Activated T-cell treated with anti-CD3 and anti-CD28 coated beads, Interleukin-2, amount 50 U/mL, for 48 hours (primary cell): ENCODE data around the gene NUDCD3.
"Not testable (repeated sequence)": the region's sequence is repeated elsewhere in the genome, so short reads cannot be mapped to it uniquely, and the experiment has no call there.

Experiments
- DNase-seq, 2 experiments: peaks; one replicate each; pipeline ENCODE4 v3.0.0-alpha.2; 2020

Gene NUDCD3

GRCh38 chr7:44441079-44441478, 49.4 kb downstream of the NUDCD3 start:
- no peak for DNase-seq

- no peak for DNase-seq
Observed at GRCh38 chr7:44440577-44441078, 49.8 kb downstream of the NUDCD3 start.

- DNase-seq, result no peak
Observed at GRCh38 chr7:44439926-44440325, 50.5 kb downstream of the NUDCD3 start.

GRCh38 chr7:44438816-44439215, 51.6 kb downstream of the NUDCD3 start:
- DNase-seq, result no peak

GRCh38 chr7:44434201-44434600, 56.3 kb downstream of the NUDCD3 start:
- DNase-seq, result no peak

- DNase-seq, result no peak
Observed at GRCh38 chr7:44433255-44434022, 57.0 kb downstream of the NUDCD3 start.

GRCh38 chr7:44432381-44432977, 58.0 kb downstream of the NUDCD3 start:
- no peak for DNase-seq

- no peak for DNase-seq
Observed at GRCh38 chr7:44431091-44431608, 59.3 kb downstream of the NUDCD3 start.

- DNase-seq, result no peak
Observed at GRCh38 chr7:44430054-44430453, 60.4 kb downstream of the NUDCD3 start.

GRCh38 chr7:44424762-44425161, 65.7 kb downstream of the NUDCD3 start:
- DNase-seq, result not testable (repeated sequence)

GRCh38 chr7:44416941-44417340, 73.5 kb downstream of the NUDCD3 start:
- no peak for DNase-seq

GRCh38 chr7:44415510-44415909, 74.9 kb downstream of the NUDCD3 start:
- DNase-seq, result no peak

GRCh38 chr7:44415047-44415446, 75.4 kb downstream of the NUDCD3 start:
- DNase-seq, result no peak

- no peak for DNase-seq
Observed at GRCh38 chr7:44411306-44411705, 79.2 kb downstream of the NUDCD3 start.

GRCh38 chr7:44408596-44408995, 81.9 kb downstream of the NUDCD3 start:
- peak in 1 of 2 experiments; percentile 1 for DNase-seq

- DNase-seq, result peak in 1 of 2 experiments; percentile 5
Observed at GRCh38 chr7:44403775-44404174, 86.7 kb downstream of the NUDCD3 start.

- DNase-seq, result peak in 1 of 2 experiments; percentile 6
Observed at GRCh38 chr7:44403176-44403759, 87.2 kb downstream of the NUDCD3 start.

GRCh38 chr7:44402401-44403060, 87.9 kb downstream of the NUDCD3 start:
- DNase-seq, result peak in 1 of 2 experiments; percentile 5

GRCh38 chr7:44401692-44402091, 88.8 kb downstream of the NUDCD3 start:
- DNase-seq, result peak in 1 of 2 experiments; percentile 2

GRCh38 chr7:44400033-44400511, 90.4 kb downstream of the NUDCD3 start:
- peak in 1 of 2 experiments; percentile 9 for DNase-seq

- DNase-seq, result peak in 1 of 2 experiments; percentile 3
Observed at GRCh38 chr7:44398953-44399574, 91.4 kb downstream of the NUDCD3 start.

GRCh38 chr7:44398511-44398911, 91.9 kb downstream of the NUDCD3 start:
- peak in 1 of 2 experiments; percentile 5 for DNase-seq
